Activated CD4-positive, alpha-beta T cell treated with anti-CD3 and anti-CD28 coated beads for 24 hours (primary cell): ENCODE data around the gene DDR2.

Experiments used
- DNase-seq, 2 donors: peaks; one replicate each; pipeline ENCODE4 v3.0.0-alpha.2; 2020; ENCODE audit warnings: low read depth in 2 of 2

Gene DDR2

GRCh38 chr1:162832470-162832869, 200.2 kb downstream of the DDR2 start:
- no peak for DNase-seq

- no peak for DNase-seq
Measured at GRCh38 chr1:162835157-162835899, 203.1 kb downstream of the DDR2 start.
